GM21786 (cell line): ENCODE measurements around the gene TMOD1.

ENCODE experiments used
- ATAC-seq: cut with Tn5 transposase; IDR thresholded peaks from one replicate; pipeline ENCODE4 v1.9.1; 2021; ENCODE audit not compliant: unreplicated experiment

TMOD1 gene

GRCh38 chr9:97516111-97516510 is 14.6 kb downstream of the TMOD1 start:
- no peak for ATAC-seq

DNA sequence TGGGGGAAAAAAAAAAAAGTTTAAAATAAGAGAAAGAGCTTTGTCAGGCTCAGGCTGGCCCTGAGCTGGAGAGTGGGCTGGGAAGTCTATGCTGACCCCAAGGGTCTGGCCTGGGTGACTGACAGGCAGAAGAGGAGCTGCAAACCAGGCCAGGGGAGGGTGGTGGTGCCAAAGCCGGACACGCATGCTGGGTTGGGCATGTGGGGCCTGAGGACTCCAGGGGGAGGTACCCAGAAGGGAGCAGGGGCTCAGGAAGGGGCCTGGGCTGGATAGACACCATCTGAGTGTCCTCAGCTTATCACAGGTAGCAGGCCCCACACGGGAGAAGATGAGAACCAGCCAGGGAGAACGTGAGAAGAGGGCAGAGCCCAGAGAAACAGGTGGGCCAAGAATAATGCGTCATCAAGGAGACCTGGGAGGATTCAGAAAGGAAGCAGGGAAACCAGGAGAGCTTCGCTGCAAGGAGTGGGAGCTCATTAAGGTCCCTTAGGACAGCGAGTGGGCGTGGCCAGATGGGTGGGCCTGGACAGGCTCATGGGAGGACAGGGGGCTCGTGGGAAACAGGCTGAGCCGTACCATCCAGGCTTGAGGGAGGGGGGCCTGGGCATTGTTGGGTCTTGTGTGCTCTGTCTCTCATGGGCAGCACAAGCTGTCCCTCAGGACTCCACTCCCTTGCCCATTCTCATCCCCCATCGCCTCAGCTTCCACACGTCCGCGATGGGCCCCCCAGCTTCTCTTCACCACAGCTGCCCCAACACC is 16.0 kb downstream of the TMOD1 start:
- ATAC-seq, result no peak

GRCh38 chr9:97518166-97518908 is 16.9 kb downstream of the TMOD1 start:
- no peak for ATAC-seq

- no peak for ATAC-seq
Observed at GRCh38 chr9:97518909-97519307, 17.4 kb downstream of the TMOD1 start.

GRCh38 chr9:97519441-97519970 is 18.0 kb downstream of the TMOD1 start:
- no peak for ATAC-seq

- ATAC-seq, result no peak
Observed at GRCh38 chr9:97521576-97522333, 20.3 kb downstream of the TMOD1 start.

DNA sequence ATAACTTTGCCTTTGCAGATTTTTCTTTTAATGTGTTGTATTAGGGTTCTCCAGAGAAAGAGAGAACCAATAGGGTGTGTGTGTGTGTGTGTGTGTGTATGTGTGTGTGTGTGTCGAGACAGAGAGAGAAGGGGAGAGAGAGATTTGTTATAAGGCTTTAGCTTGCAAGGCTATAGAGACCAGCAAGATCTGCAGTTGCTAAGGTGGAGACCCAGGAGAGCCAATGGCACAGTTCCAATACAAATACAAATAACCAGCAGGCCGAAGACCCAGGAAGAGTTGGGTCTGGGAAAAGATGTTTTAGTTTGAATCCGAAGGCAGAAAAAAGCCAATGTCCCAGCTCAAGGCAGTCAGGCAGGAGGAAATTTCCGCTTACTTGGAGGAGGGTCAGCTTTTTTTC is 23.0 kb downstream of the TMOD1 start:
- no peak for ATAC-seq

DNA sequence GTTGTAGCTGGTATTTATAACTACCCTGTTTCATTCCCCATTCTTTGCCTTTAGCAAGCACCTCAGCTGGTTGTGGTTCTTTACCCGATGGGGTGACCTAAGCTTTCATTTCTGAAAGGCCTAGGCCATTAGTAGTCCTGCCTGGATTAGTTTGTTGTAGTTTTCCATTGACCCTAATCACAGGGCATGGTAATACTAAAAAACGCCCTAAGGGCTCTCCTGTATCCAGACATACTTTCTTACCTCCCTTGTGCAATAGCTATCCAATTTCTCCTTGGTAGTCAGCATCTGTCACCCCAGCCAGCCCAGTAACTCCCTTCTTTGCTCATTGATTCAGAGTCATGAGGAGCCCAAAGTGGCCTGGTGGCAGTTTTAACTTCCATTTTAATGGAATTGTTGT is 24.0 kb downstream of the TMOD1 start:
- ATAC-seq, result no peak

- no peak for ATAC-seq
Observed at GRCh38 chr9:97526895-97527575, 25.6 kb downstream of the TMOD1 start.

- ATAC-seq, result no peak
Observed at GRCh38 chr9:97527626-97528528, 26.4 kb downstream of the TMOD1 start.

DNA sequence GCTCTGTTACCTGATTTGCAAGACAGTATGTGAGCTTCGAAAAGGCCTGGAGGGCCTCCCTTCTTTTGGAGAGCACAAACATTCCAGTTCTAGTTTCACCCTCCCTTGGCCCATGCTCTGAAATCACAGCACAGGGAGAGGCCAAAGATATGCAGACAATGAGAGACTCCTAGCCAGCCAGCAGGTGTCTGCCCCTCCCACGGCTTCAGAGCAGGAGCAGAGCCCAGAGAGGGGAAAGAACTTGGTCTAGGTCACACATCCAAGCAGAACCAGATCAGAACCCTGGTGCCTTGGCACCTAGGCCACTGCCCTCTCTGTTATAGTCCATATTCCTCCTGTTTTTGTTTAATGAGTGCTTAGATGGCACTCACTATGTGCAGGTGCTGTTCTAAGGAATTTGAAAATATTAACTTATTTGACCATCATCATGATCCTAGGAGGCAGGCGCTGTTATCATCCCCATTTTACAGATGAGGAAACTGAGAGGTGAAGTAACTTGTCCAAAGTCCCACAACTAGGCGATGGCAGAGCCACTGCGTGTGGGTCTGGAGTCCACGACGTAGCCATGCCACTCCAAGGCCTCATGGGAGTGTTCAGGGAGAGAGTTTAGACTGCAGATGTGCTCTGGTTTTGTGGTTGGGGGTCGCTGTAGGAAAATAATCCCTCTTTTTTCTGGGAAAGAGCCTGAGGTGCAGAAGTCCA is 27.2 kb downstream of the TMOD1 start:
- no peak for ATAC-seq

DNA sequence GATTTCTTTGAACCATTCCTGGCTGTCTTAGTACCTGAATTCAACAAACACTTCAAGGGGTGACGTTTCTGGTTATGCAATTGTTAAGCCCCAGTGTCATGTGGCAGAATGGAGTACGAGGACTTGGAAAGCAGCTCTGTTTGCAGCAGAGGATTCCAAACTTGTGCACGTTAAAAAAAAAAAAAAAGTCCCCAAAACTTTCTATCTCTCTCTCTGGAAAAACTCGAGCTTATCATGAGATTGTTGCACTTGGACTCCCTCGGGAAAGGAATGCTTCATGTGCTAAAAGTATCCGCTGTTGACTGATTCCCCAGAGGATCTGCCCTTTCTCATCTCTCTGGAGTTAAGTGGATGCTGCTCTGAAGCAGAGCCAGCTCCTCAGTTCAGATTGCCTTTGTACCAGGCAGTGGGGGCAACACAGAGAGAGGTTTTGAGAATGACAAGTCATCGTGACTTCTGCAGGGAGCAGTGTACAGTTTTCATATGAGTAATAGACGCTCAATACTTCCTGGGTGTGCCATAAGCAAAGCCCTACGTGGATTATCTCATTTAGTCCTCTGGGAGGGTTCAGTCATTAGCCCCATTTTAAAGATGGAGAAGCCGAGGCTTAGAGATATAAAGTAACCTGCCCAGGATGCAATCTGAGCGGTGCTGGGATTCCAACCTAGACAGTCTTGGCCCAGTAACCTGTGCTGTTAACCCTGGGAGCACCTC is 28.1 kb downstream of the TMOD1 start:
- ATAC-seq, result peak; percentile 76

DNA sequence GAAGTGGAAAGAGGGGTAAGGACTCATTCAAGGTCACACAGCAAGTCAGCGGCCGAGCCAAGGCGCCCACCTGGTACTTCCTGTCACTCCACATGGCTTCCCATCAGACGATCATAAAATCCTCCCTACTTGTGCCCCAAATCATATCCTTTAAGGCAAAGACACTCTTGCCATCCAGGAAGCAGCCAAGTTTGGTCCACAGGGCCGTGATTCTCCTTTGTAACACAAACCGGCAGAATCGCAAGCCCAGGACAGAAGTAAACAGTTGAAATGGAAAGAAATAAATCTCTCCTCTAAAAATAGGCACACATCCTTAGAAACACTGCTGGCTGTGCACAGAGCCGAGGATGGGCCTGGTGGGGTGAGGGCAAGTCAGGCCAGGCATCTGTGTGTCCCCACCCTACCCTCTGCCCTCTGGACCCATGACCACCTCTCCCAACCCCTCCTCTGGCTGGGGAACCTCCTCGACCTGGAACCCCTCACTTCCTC is 30.5 kb downstream of the TMOD1 start:
- ATAC-seq, result no peak

- no peak for ATAC-seq
Observed at GRCh38 chr9:97534185-97534584, 32.7 kb downstream of the TMOD1 start.

DNA sequence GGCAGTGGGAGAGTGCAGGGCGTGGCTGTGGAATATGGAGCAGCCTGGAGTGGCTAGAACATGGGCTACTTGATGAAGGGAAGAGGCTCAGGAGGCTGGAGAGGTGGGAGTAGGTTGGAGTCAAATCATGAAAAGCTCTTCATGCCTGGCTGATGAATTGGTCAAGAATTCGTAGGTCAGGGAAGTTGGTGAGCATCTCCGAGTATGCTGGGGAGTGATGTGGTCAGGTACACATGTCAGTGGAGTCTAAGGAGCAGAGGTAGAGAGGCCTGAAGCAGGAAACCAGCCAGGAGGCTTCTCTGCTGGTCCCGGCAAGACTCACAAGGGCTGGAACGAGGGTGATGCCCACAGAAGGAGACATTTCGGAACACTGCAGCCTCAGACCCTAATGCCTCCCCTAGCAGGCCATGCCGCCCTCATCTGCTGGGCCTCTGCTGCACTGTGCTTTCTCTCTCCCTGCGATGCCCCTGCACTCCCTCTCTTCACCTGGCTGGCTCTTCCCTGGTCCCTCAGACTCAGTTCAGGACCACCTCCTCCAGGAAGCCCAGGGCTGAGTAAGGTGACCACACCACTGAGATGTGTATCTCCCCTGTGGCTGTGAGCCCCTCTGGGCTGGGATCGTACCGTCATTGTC is 33.6 kb downstream of the TMOD1 start:
- no peak for ATAC-seq

DNA sequence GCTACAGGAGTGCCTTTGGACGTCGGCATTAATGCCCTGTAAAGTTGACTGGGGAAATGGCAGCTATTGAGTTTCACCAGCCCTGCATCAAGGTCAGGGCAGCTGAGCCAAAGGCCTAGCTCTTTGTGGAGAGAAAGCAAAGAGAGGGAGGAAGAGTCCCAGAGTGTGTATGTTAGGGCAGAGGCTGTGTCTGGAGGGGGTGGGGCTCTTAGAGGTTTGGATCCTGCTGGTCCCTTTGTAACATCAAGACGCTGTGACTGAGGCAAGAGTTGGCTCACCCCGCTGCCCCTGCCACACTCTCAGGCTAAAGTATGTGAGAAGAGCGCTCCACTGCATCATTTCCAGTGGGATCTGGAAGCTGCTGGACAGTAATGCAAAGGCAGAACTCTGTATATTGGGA is 34.3 kb downstream of the TMOD1 start:
- ATAC-seq, result no peak

DNA sequence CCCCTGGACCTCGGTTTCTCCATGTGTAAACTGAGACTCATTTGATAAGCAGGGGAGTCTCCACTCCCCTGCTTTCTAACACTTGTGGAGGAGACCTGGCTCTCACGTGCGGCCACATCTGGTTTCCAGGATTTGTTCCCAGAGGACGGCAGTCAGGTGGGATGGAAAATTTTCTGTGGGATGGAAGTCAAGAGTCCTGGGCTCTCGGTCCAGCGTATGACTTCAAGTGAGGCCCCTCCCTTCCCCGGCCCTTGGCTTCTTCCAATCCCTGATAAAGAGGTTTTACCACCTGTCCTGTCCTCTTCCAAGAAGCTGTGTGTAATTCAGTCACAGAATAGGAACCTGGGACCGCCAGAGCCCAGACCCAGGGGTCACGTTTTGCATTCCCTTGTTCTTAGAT is 35.0 kb downstream of the TMOD1 start:
- no peak for ATAC-seq

DNA sequence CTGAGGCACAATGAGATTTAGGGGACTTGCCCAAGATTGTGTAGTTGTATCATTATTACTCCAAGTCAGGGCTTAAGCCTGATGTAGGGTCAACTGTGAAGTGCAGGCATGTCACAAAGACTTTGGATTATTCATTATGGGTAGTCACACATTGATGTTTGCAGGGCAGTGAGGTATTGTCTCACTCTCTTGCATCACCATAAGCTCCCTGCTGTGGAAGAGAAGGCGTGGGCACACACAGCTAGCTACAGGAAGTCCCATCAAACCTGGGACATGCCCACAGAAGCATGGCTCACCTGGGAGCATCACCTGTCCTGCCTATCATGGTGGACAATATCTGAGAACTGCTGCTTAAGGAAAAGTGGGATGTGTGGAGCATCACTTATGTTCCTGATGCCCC is 42.1 kb downstream of the TMOD1 start:
- no peak for ATAC-seq
